Lung (tissue), 12 donors: ENCODE data around the gene CTPS1. TPM values are rescaled to one million over a fixed set of nuclear protein-coding genes. Genes with fewer than 3 reads are reported as not detected.

ENCODE experiments used
- ATAC-seq: fragments of 200-7000 bp; cut with Tn5 transposase; one replicate; pipeline ENCODE4 v1.9.1; 2020; ENCODE audit warnings: moderate number of reproducible peaks; ENCODE audit not compliant: insufficient read depth, low FRiP score
- DNase-seq, 3 donors: peaks; one replicate each; pipeline ENCODE4 v3.0.0-alpha.2; 2013 to 2017
- H3K27ac ChIP-seq, 2 donors: one replicate each; pipeline ENCODE4 v1.5.1; 2013; ENCODE audit warnings: mild to moderate bottlenecking in 2 of 2, moderate library complexity in 2 of 2, control low read depth in 1 of 2, inconsistent platforms in 1 of 2, low read depth in 1 of 2, low read length in 1 of 2
- H3K27me3 ChIP-seq, 3 donors: one replicate each; pipeline ENCODE4 v1.5.1; 2013; ENCODE audit warnings: low read length in 2 of 3; ENCODE audit not compliant: control insufficient read depth in 3 of 3, insufficient read depth in 3 of 3
- H3K36me3 ChIP-seq, 4 donors: one replicate each; pipeline ENCODE4 v1.5.1; 2013; ENCODE audit warnings: low read length in 4 of 4, mild to moderate bottlenecking in 1 of 4, moderate library complexity in 1 of 4; ENCODE audit not compliant: control insufficient read depth in 4 of 4, insufficient read depth in 4 of 4
- H3K4me1 ChIP-seq, 5 donors: one replicate each; pipeline ENCODE4 v1.5.1; 2013; ENCODE audit warnings: low read length in 5 of 5, mild to moderate bottlenecking in 2 of 5, moderate library complexity in 1 of 5; ENCODE audit not compliant: control insufficient read depth in 5 of 5, insufficient read depth in 5 of 5
- H3K4me3 ChIP-seq: one replicate; pipeline ENCODE4 v1.5.1; 2013; ENCODE audit warnings: mild to moderate bottlenecking, control low read depth, moderate library complexity
- H3K9ac ChIP-seq, 2 donors: one replicate each; pipeline ENCODE4 v1.5.1; 2013; ENCODE audit warnings: low read length in 2 of 2, control low read depth in 1 of 2; ENCODE audit not compliant: insufficient read depth in 1 of 2
- H3K9me3 ChIP-seq, 4 donors: one replicate each; pipeline ENCODE4 v1.5.1; 2013; ENCODE audit warnings: low read length in 3 of 4, mild to moderate bottlenecking in 1 of 4, moderate library complexity in 1 of 4; ENCODE audit not compliant: control insufficient read depth in 4 of 4, insufficient read depth in 3 of 4
- CTCF ChIP-seq: IDR thresholded peaks from 2 replicates; pipeline ENCODE4 v1.5.1; 2012; ENCODE audit warnings: mild to moderate bottlenecking; ENCODE audit errors: control extremely low read depth, extremely low read depth
- WGBS, 2 donors: extraction: QIAGEN DNeasy Blood & Tissue Kit; methylation state at CpG; one replicate each; pipeline ENCODE4 v1.1.7; 2013; 5-methylcytosine and 5-hydroxymethylcytosine counted together
- polyA plus RNA-seq, 2 donors: library from polyadenylated mRNA; stranded (reverse); fragments of 200-250 nt; gene quantifications; one replicate each; pipeline ENCODE4 v1.2.1, GENCODE V29; 2013
- total RNA-seq, 2 donors: library from RNA; depleted of rRNA in 1 of 2; stranded (reverse); fragments of >200 nt in 1 of 2; gene quantifications; one replicate each; pipeline ENCODE4 v1.2.1, GENCODE V29; 2014 to 2021
- donor health status: control.
- donor health status: control.
- donor health status: Bipolar disorder and iron deficiency.
- donor health status: healthy.
- donor health status: DM: yes; HTN: yes; CAD: no.

The CTPS1 gene
- total and polyA plus RNA-seq, 4 donors: 10.6 to 26.0 (median 19.5) TPM

DNA sequence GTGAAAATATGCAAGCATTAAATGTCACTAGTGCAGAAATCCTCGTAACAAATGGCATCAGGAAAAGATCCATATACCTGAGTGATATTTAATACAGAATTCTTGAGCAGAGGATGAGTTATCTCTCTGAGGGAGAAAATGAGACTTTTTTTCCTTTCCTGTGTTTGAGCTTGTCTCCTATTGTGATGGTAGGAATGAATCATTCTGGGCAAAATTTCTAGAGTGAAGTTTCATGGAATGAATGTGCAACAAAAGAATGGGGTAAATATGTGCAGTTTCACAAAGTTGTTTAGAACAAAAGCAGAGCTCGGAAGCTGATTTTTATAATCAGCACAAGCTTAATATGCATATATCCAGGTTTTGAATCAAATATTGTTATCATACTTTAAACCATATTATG is 4.6 kb downstream of the CTPS1 start:
- Histone ChIP-seq H3K9me3 (no peaks in the 10 kb centered on the region), H3K9ac (no peak overlapping the region), H3K27me3 (no peaks in the 10 kb centered on the region), H3K27ac (no peak overlapping the region), H3K4me3 (no peak overlapping the region), H3K36me3 (peaks cover 13 to 19% (median 17%) of the 10 kb centered on the region in 4 donors), H3K4me1 (peaks cover 6 to 29% (median 16%) of the 10 kb centered on the region in 5 donors)
- no peak for DNase-seq
- no peak for ATAC-seq
- 89 to 94% methylated on average over 2 of the region's 2 CpGs for WGBS, 2 donors
- no peak for TF ChIP-seq CTCF

GRCh38 chr1:40984531-40984930 is 5.0 kb downstream of the CTPS1 start:
- Histone ChIP-seq H3K27ac (no peak overlapping the region), H3K4me1 (peaks cover 5 to 27% (median 16%) of the 10 kb centered on the region in 5 donors), H3K9me3 (no peaks in the 10 kb centered on the region), H3K36me3 (peaks cover 17 to 24% (median 20%) of the 10 kb centered on the region in 4 donors), H3K9ac (no peak overlapping the region), H3K27me3 (no peaks in the 10 kb centered on the region), H3K4me3 (no peak overlapping the region)
- TF ChIP-seq CTCF: no peak
- no peak for DNase-seq
- WGBS, 2 donors: 90 to 95% methylated on average over 4 of the region's 4 CpGs
- ATAC-seq: no peak

DNA sequence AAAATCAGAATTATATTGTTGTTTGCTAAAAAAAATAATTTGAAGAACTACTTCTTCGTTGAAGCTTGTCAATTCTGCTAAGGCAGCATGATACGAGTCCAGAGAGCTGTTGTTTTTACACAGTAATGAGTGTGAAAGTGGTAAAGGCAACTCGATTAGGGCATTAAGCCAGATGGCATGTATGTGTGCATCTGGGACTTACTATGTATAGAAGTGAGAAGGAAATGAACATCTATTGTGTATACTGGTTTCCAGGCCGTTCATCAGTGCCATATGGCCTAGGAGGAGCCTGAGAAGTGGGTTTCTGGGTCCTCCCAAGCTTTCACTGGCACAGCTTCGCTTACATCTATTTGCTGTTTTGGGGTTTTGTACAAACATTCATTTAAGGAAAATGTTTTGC is 5.7 kb downstream of the CTPS1 start:
- no peak for TF ChIP-seq CTCF
- Histone ChIP-seq H3K9ac (no peak overlapping the region), H3K4me1 (peaks cover 5 to 27% (median 16%) of the 10 kb centered on the region in 5 donors), H3K27me3 (no peaks in the 10 kb centered on the region), H3K27ac (no peak overlapping the region), H3K4me3 (no peak overlapping the region), H3K9me3 (no peaks in the 10 kb centered on the region), H3K36me3 (peaks cover 17 to 24% (median 22%) of the 10 kb centered on the region in 4 donors)
- 49 to 69% methylated on average over 5 of the region's 5 CpGs for WGBS, 2 donors
- DNase-seq: peak in 1 of 3 donors; percentile 17
- ATAC-seq: no peak

GRCh38 chr1:40985875-40986274 is 6.4 kb downstream of the CTPS1 start:
- Histone ChIP-seq H3K9ac (no peak overlapping the region), H3K36me3 (peaks cover 17 to 29% (median 22%) of the 10 kb centered on the region in 4 donors), H3K27ac (peak overlapping the region in 1 of 2 donors; percentile 38), H3K4me3 (no peak overlapping the region), H3K27me3 (no peaks in the 10 kb centered on the region), H3K9me3 (no peaks in the 10 kb centered on the region), H3K4me1 (peaks cover 2 to 22% (median 16%) of the 10 kb centered on the region in 5 donors)
- no peak for TF ChIP-seq CTCF
- 64 to 84% methylated on average over 3 of the region's 3 CpGs for WGBS, 2 donors
- DNase-seq (no peak), ATAC-seq (no peak)
